ENCODE data around the gene NUTF2. TPM values are rescaled to one million over a fixed set of nuclear protein-coding genes. Genes with fewer than 3 reads are reported as not detected.

The NUTF2 gene
- total and polyA plus RNA-seq, 2 of the 8 experiments (the other 6 are each of a cell fraction or from before 2014, with no cell fraction given): 219 to 377 TPM

DNA sequence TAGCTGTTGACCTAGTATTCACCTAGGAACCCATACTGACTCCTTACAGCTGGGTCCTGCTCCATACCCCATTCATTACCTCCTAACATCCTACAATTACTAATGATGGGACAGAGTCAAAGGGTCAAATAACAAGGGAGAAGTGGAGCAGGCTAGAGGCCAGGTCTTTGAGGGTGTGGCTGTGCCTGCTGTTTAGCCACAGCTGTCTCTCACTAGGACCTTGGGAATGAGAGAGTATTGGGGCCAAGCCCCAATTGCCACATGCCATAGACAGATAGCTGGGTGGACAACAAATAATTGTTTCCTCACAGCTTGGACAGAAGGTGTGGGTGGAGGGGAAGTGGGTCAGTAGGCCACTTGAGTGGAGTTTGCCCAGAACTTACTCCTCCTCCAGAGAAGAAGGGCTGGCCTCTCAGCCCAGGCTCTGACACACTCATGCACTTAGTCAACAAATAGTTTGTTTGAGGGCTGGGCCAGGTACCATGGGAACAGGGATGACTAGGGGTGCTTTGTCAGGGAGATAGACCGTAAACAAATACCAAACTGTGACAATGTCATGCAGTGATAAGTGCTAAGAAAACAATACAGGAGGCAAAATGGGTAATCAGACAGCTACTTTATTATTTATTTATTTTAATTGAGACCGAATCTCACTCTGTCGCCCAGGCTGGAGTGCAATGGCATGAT, 11.0 kb downstream of the NUTF2 start:
- ChIA-PET POLR2A (ENCODE audit: partially characterized antibody) (interaction anchor here (1.0 to 2.9 kb wide), 5 partner anchors 10 to 228 kb away, joined by 3 to 27 read pairs (median 3); partner anchors contain the start of genes CENPT, NFATC3 and NUTF2), CTCF (ENCODE audit: partially characterized antibody) (interaction anchor here (0.9 to 3.5 kb wide), 10 partner anchors 13 to 194 kb away, joined by 3 to 20 read pairs (median 4); partner anchors contain the start of gene NRN1L)
- Histone ChIP-seq H3K4ac (replicated peaks; ENCODE audit: insufficient read length, low read depth, low read length) (no peak overlapping the region), H3K9me3 (ENCODE audit: insufficient read depth in 2 of 2, low read depth in 1 of 2, low read length in 1 of 2) (no peaks in the 10 kb centered on the region), H3K27ac (ENCODE audit: low read depth, low read length) (peak overlapping the region; percentile 84), H2AK5ac (ENCODE audit: low read depth, low read length) (no peak overlapping the region; the same call in 1 of the 2 replicates), H2BK20ac (ENCODE audit: low read length) (no peak overlapping the region), H2BK5ac (ENCODE audit: low read depth, low read length) (no peak overlapping the region; the same call in 1 of the 2 replicates), H4K5ac (ENCODE audit: insufficient read length, low read depth, low read length) (no peak overlapping the region), H2BK120ac (replicated peaks; ENCODE audit: low read depth, low read length) (no peak overlapping the region), H3K56ac (replicated peaks; ENCODE audit: insufficient read length, low read depth, low read length) (no peak overlapping the region), H3K4me3 (ENCODE audit: extremely low read depth in 1 of 4, insufficient read depth in 2 of 4, low read depth in 3 of 4, low read length in 4 of 4) (peak overlapping the region in 2 of 4 experiments; percentile 17 to 19; a peak in 3 of 8 replicates), H3K27me3 (replicated peaks in 1 of 4; ENCODE audit: control insufficient read depth in 3 of 4, extremely low read depth in 1 of 4, insufficient read depth in 3 of 4, low read length in 3 of 4) (no peaks in the 10 kb centered on the region), H4K8ac (ENCODE audit: extremely low read depth, insufficient read depth, low read length) (no peak overlapping the region), H3K18ac (ENCODE audit: extremely low read depth, low read length) (no peak overlapping the region), H3K23me2 (ENCODE audit: low read depth, low read length) (no peaks in the 10 kb centered on the region), H3K4me2 (ENCODE audit: insufficient read depth in 1 of 2, low read depth in 2 of 2, low read length in 2 of 2) (peak overlapping the region; percentile 43 to 60), H3K4me1 (replicated peaks in 1 of 4; ENCODE audit: control insufficient read depth in 3 of 4, insufficient read depth in 4 of 4, low read length in 3 of 4) (peaks cover 8 to 15% (median 13%) of the 10 kb centered on the region in 4 experiments), H4K20me1 (replicated peaks in 1 of 2; ENCODE audit: control insufficient read depth in 1 of 2, insufficient read depth in 2 of 2, low read length in 2 of 2) (peaks cover 33 to 56% of the 10 kb centered on the region in 2 experiments), H3K23ac (ENCODE audit: insufficient read length) (no peak overlapping the region), H2BK15ac (ENCODE audit: low read length) (no peak overlapping the region), H4K91ac (replicated peaks; ENCODE audit: insufficient read length, low read length) (no peak overlapping the region), H3K9ac (replicated peaks in 1 of 4; ENCODE audit: extremely low read depth in 1 of 4, low read depth in 3 of 4, low read length in 3 of 4) (peak overlapping the region in 1 of 4 experiments; percentile 44; a peak in 2 of 7 replicates), H2BK12ac (ENCODE audit: low read depth, low read length) (peak overlapping the region; percentile 21; the same call in 1 of the 2 replicates), H2AFZ (ENCODE audit: low read length) (no peak overlapping the region), H3K79me2 (ENCODE audit: control insufficient read depth in 1 of 2, insufficient read depth in 2 of 2, low read length in 2 of 2) (peaks cover 42 to 97% of the 10 kb centered on the region in 2 experiments), H3K79me1 (ENCODE audit: low read depth, low read length) (peaks cover 44% of the 10 kb centered on the region), H3K36me3 (ENCODE audit: control insufficient read depth in 2 of 4, insufficient read depth in 4 of 4, low read length in 3 of 4) (peaks cover 0 to 16% (median 4%) of the 10 kb centered on the region in 4 experiments; a peak in 3 of 8 replicates), H3K14ac (ENCODE audit: insufficient read length) (no peak overlapping the region)
- peak; percentile 69 for FAIRE-seq
- 54% methylated on average over 3 of the region's 3 CpGs; no CpG with 5 or more reads in 1 of the 2 experiments for WGBS, 2 experiments (ENCODE audit: extremely low coverage in 1 of 2, insufficient coverage in 1 of 2, insufficient read length in 1 of 2, insufficient replicate concordance in 2 of 2, low coverage in 1 of 2, low lambda C conversion rate in 2 of 2, missing lambda C conversion rate in 1 of 2)
- DNase-seq (ENCODE audit: low read depth in 1 of 2, low spot score in 2 of 2): no peak
- TF ChIP-seq SP1 (IDR thresholded peaks at IDR 0.05; ENCODE audit: low read depth, low read length) (peak; percentile 62; the same call in 1 of the 2 replicates), JUN (IDR thresholded peaks at IDR 0.05; ENCODE audit: low read depth, low read length) (0 out of 2 replicates have a peak, but pooled peaks have one; percentile 32), SIN3A (conservative IDR thresholded peaks at IDR 0.05 in 1 of 2, IDR thresholded peaks at IDR 0.05 in 1 of 2; ENCODE audit: low read depth in 1 of 2, low read length in 2 of 2) (peak in 1 of 2 experiments; percentile 92; a peak in 2 of 4 replicates), EP300 (IDR thresholded peaks at IDR 0.05; ENCODE audit: borderline replicate concordance in 1 of 2, low read depth in 2 of 2, low read length in 2 of 2) (peak in 1 of 2 experiments; percentile 87; a peak in 1 of 3 replicates), JUND (IDR thresholded peaks at IDR 0.05; ENCODE audit: low read length) (0 out of 2 replicates have a peak, but pooled peaks have one; percentile 61), CHD1 (IDR thresholded peaks at IDR 0.05; ENCODE audit: low read depth, low read length) (no peak), KDM4A (IDR thresholded peaks at IDR 0.05; ENCODE audit: low read depth, low read length, severe bottlenecking) (no peak), NANOG (IDR thresholded peaks at IDR 0.05; ENCODE audit: insufficient read depth, low read depth, low read length, poor library complexity, severe bottlenecking) (peak; percentile 64)
- TF ChIP-seq, protein P1, sequence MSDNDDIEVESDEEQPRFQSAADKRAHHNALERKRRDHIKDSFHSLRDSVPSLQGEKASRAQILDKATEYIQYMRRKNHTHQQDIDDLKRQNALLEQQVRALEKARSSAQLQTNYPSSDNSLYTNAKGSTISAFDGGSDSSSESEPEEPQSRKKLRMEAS (IDR thresholded peaks at IDR 0.05): no peak
